GM19025 (cell line): ENCODE data around the gene LAMB2.

Experiments
- ATAC-seq: cut with Tn5 transposase; IDR thresholded peaks from one replicate; pipeline ENCODE4 v1.9.1; 2021; ENCODE audit warnings: mild to moderate bottlenecking, low read depth, moderate library complexity; ENCODE audit not compliant: unreplicated experiment

The LAMB2 gene

GRCh38 chr3:49132437-49133225 is at the start of gene LAMB2:
Gene LAMB2, minus strand, starts transcription at chr3:49133050. Its CDS starts 183 bp downstream, at chr3:49132867.
- no peak for ATAC-seq

- ATAC-seq: no peak
Observed at GRCh38 chr3:49181351-49181750, 48.5 kb upstream of the LAMB2 start.

GRCh38 chr3:49180116-49180515 is 47.3 kb upstream of the LAMB2 start:
- no peak for ATAC-seq

- no peak for ATAC-seq
Observed at GRCh38 chr3:49177073-49177472, 44.2 kb upstream of the LAMB2 start.

- no peak for ATAC-seq
Observed at GRCh38 chr3:49175530-49175929, 42.7 kb upstream of the LAMB2 start.

- no peak for ATAC-seq
Observed at GRCh38 chr3:49174397-49174985, 41.6 kb upstream of the LAMB2 start.

GRCh38 chr3:49173792-49174170 is 40.9 kb upstream of the LAMB2 start:
- no peak for ATAC-seq

GRCh38 chr3:49173116-49173791 is 40.4 kb upstream of the LAMB2 start:
- no peak for ATAC-seq

GRCh38 chr3:49172551-49173041 is 39.7 kb upstream of the LAMB2 start:
- no peak for ATAC-seq

GRCh38 chr3:49171775-49172500 is 39.1 kb upstream of the LAMB2 start:
- ATAC-seq: no peak

- ATAC-seq: no peak
Observed at GRCh38 chr3:49171119-49171774, 38.4 kb upstream of the LAMB2 start, which contains the start of gene KLHDC8B. Gene KLHDC8B, plus strand, starts transcription at chr3:49171598. Its CDS starts 1,172 bp downstream, at chr3:49172770.

- ATAC-seq: no peak
Observed at GRCh38 chr3:49170744-49171118, 37.9 kb upstream of the LAMB2 start.

GRCh38 chr3:49166752-49167556 is 34.1 kb upstream of the LAMB2 start:
- no peak for ATAC-seq

GRCh38 chr3:49165771-49166751 is 33.2 kb upstream of the LAMB2 start, which contains the start of gene CCDC71:
Gene CCDC71, minus strand, starts transcription at chr3:49166331. Its CDS starts 2,123 bp downstream, at chr3:49164208.
- ATAC-seq: peak; percentile 69

- no peak for ATAC-seq
Observed at GRCh38 chr3:49164983-49165720, 32.3 kb upstream of the LAMB2 start.

- ATAC-seq: no peak
Observed at GRCh38 chr3:49163609-49164008, 30.8 kb upstream of the LAMB2 start.

- no peak for ATAC-seq
Observed at GRCh38 chr3:49162751-49163419, 30.0 kb upstream of the LAMB2 start.
